HS-27A (cell line): ENCODE measurements around the gene OR13A1.
"Not testable (repeated sequence)": the region's sequence is repeated elsewhere in the genome, so short reads cannot be mapped to it uniquely, and the experiment has no call there.

Experiments used
- DNase-seq: peaks from one replicate; pipeline ENCODE4 v3.0.0-alpha.2; 2012; ENCODE audit warnings: low read depth, missing footprints

Gene OR13A1

GRCh38 chr10:45282061-45282460 lies 33.3 kb downstream of the OR13A1 start:
- DNase-seq = no peak

- DNase-seq = no peak
Observed at GRCh38 chr10:45280113-45280760, 35.2 kb downstream of the OR13A1 start.

GRCh38 chr10:45279682-45280081 lies 35.7 kb downstream of the OR13A1 start:
- no peak for DNase-seq

- no peak for DNase-seq
Observed at GRCh38 chr10:45278860-45279498, 36.4 kb downstream of the OR13A1 start.

GRCh38 chr10:45276146-45276545 lies 39.3 kb downstream of the OR13A1 start:
- DNase-seq = not testable (repeated sequence)

- DNase-seq = no peak
Observed at GRCh38 chr10:45274364-45274763, 41.0 kb downstream of the OR13A1 start.

- DNase-seq = not testable (repeated sequence)
Observed at GRCh38 chr10:45267777-45268176, 47.6 kb downstream of the OR13A1 start.

- no peak for DNase-seq
Observed at GRCh38 chr10:45265996-45266395, 49.4 kb downstream of the OR13A1 start.

GRCh38 chr10:45261946-45262345 lies 53.5 kb downstream of the OR13A1 start:
- DNase-seq = no peak

- DNase-seq = no peak
Observed at GRCh38 chr10:45261243-45261775, 54.1 kb downstream of the OR13A1 start.

- DNase-seq = not testable (repeated sequence)
Observed at GRCh38 chr10:45260635-45261034, 54.8 kb downstream of the OR13A1 start.

- DNase-seq = not testable (repeated sequence)
Observed at GRCh38 chr10:45259786-45260495, 55.5 kb downstream of the OR13A1 start.

- no peak for DNase-seq
Observed at GRCh38 chr10:45257600-45257999, 57.8 kb downstream of the OR13A1 start.

- DNase-seq = no peak
Observed at GRCh38 chr10:45256246-45256645, 59.2 kb downstream of the OR13A1 start.

GRCh38 chr10:45255706-45256105 lies 59.7 kb downstream of the OR13A1 start:
- DNase-seq = no peak

GRCh38 chr10:45254892-45255291 lies 60.5 kb downstream of the OR13A1 start:
- no peak for DNase-seq

GRCh38 chr10:45253183-45253914 lies 62.1 kb downstream of the OR13A1 start:
- no peak for DNase-seq
